Activated CD4-positive, alpha-beta T cell treated with anti-CD3 and anti-CD28 coated beads, Interleukin-2, Interleukin-4, amounts not matched to agents 100 ng/mL and 50 ng/mL, durations not matched to agents 16 hours and 8 hours (primary cell): Measurements from ENCODE around the gene COX8C.
"Not testable (repeated sequence)": the region's sequence is repeated elsewhere in the genome, so short reads cannot be mapped to it uniquely, and the experiment has no call there.

ENCODE experiments used
- DNase-seq: peaks from one replicate; pipeline ENCODE4 v3.0.0-alpha.2; 2020; ENCODE audit warnings: low spot score

Gene COX8C

GRCh38 chr14:93320489-93320888, 26.5 kb upstream of the COX8C start:
- DNase-seq = no peak

DNA sequence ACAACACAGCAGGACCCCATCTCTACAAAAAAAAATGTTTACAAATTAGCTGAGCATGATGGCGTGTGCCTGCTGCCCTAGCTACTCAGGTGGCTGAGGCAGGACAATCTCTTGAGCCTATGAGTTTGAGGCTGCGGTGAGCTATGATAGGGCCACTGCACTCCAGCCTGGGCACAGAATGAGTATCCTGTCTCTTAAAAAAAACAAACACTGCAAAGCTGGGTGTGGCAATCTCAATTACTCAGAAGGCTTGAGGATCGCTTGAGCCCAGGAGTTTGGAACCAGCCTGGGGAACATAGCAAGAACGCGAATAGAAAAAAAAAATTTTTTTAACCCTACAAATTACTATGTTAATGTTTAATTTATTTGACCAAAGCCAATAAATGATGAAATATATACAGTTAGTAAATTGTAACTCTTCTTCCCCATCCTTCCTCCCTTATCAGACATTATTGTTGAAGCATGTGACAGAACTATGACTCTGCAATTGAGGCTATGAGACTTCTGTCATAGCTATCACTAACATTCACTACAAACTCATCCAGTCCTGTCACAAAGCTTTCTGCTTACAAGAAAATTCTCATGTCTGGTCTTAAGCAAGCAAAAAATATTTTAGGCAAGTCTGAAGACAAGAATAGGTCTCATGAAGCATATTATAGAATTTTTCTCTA, 23.9 kb upstream of the COX8C start:
- no peak for DNase-seq

DNA sequence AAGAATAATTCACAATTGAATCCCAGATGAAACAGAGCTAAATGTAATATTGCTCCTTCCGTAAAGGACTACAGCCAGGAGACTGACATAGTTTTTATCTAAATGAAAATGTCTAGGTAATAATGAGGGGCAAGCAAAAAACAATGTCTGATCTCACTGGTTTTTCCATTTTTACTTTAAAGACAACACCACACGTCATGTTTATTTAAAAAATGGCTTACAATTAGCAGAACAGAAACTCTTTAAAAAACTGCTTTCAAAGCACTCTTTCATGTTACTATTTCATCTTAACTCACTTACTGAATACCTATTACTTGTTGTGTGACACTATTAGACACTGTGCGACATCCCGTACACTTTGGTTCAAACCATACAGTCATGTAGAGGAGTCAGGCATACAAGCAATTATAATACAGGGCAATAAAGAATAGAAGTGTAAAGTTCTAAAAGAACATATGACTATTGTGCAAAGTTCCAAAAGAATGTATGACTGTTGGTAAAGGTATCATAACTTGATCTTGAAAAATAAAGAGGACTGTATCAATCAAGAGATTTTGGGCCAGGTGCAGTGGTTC, 23.3 kb upstream of the COX8C start:
- no peak for DNase-seq

DNA sequence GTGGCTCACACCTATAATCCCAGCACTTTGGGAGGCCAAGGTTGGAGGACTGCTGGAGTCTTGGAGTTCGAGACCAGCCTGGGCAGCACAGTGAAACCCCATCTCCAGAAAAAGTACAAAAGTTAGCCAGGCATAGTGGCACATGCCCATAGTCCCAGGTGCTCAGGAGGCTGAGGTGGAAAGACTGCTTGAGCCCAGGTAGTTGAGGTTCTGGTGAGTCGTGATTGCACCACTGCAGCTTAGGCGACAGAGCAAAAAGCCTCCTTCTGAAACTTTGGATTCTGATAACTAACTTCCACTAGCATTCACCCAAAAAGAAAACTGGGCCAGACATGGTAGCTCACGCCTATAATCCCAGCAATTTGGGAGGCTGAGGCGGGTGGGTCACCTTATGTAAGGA, 20.8 kb upstream of the COX8C start:
- no peak for DNase-seq

GRCh38 chr14:93328546-93328945, 18.4 kb upstream of the COX8C start:
- DNase-seq = no peak

- DNase-seq = no peak
These were observed 16.9 kb upstream of the COX8C start for GRCh38 chr14:93329965-93330608.

- no peak for DNase-seq
These were observed 16.4 kb upstream of the COX8C start for GRCh38 chr14:93330609-93331000.

GRCh38 chr14:93331002-93331727, 15.8 kb upstream of the COX8C start:
- DNase-seq = peak; percentile 18

GRCh38 chr14:93331728-93332396, 15.1 kb upstream of the COX8C start:
- DNase-seq = no peak

DNA sequence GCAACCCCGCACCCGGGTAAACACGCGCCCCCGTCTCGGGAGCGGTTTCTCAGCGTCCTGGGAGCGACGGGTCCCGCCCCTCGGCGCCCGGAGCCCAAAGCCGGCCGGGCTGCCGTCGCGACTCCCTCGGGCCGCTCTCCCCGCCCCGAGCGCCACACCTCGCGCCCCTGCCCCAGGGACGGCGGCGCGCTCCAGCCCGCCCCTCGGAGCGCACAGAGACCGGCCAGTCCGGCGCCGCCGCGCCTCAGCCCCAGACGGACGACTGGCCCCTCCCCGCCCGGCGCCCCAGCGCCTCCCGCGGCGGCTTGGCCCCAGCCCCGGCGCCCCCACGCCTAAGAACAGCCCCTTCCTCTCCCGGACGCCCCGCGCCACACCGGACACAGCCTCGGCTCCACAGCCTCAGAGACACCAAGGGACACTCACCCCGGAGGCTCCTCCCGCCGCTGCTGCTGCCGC, 14.6 kb upstream of the COX8C start:
- DNase-seq = peak; percentile 30

DNA sequence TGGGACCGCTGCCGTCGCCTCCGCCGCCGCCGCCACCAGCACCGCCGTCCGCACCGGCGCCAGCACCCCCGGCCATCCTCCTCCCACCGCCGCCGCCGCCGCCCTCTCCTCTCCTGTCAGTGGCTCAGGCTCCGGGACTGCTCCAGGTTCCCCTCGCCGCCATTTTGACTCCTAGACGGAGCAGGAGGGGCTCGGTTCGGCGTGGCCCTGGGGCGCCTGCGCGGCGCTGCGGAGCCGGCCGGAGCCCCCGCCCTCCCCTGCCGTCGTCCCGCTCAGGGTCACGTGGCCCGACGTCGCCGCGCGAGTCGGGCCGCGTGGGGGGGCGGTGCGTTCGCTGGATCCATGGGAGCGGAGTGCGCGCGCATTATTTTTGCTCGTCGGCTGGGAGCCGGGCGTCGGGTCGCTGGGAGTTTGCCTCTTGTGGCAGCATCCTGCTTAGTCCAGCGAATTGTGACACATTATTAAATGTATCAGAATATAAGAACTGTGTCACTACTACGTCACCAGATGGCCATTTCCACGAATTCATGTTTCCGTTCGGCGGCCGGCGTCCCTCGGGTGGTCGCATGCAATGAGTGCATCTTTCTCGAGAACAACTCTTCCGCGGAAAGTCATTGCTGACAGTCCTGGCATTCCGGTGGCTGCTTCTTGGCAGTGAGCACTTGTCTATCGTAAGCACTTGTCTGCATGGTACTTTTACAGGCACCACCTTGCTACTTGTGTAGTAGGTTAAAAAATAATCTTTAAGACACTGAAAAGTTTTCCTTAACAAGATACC, 13.9 kb upstream of the COX8C start, which contains the start of gene BTBD7:
BTBD7 (minus strand) TSS at position 184 of the 778 bp plus-strand sequence. CDS start 36,985 bp downstream, outside the sequence.
- DNase-seq = peak; percentile 94

GRCh38 chr14:93333631-93334103, 13.3 kb upstream of the COX8C start:
- DNase-seq = no peak

- DNase-seq = no peak
These were observed 9.7 kb upstream of the COX8C start for GRCh38 chr14:93337143-93337753.

- no peak for DNase-seq
These were observed 9.1 kb upstream of the COX8C start for GRCh38 chr14:93337884-93338283.

DNA sequence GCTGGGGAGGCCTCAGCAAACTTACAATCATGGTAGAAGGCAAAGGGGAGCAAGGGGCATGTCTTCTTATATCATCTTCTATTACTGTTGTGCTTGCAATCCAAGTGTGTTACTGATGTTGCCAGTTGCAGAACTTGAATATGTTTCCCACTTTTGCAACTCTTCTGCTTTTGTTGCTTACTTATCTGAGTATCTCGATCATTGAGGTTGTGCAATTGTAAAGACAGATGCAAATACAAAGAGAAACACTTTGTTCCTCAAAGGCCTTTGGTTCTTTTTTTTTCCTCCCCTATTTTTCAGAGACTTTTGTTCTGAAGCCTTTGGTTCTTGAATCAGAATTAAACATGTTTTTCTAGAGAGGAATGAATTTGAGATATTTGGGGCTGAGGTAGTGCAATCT, 3.7 kb upstream of the COX8C start:
- DNase-seq = no peak

DNA sequence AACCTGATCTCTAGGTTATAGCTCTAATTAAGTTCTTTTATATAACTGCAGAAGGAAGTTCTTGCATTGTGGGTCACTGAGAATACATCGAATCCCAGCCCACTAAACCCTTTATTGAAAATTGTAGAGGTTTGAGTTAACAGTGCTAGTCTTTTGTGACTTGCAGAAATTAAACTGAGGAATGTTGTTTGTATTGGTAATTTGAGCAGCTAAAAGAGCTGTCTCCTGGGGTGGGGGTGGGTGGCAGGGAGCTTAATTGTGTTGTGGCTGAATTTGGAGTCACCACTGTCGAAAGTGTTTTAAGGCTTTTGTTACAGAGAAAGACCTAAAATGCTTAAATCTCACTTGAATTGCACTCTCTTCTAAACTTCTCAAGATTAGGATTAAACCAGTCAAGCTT, 3.2 kb upstream of the COX8C start:
- DNase-seq = no peak

DNA sequence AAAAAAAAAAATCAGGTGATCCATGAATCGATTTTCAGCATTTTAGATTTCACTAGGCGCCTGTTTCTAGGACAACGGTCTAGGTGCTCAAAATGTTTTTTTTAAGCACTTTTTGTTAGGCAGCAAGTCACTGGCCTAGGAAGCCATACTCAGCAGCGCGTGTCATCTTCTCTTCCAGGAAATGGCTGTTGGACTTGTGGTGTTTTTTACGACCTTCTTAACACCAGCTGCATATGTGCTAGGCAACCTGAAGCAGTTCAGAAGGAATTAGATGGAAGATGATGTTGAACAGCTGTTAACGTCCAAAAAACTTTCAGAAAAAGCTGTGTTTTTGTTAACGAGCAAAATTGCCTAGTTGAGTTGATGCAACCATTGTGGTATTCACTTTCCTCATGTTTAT, 868 bp downstream of the COX8C start:
- DNase-seq = no peak

DNA sequence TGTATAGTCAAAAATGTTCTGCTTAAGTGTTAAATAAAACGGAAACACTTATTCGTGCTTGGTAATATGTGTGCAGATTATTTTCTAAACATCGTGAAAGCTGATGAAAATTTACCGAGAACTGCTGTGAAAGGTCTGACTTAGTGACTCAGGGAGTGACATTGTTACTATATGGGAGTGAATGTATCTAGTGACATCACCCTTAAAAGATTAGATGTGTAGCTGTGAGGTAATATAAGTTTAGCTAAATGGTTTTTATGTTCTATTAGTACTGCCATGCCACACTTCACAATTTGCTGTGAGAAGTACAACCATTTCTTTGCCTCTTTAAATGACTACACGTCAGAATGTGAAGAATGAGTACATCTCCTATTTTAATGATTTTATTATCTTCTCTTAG, 1.3 kb downstream of the COX8C start:
- no peak for DNase-seq

GRCh38 chr14:93354873-93355272, 7.9 kb downstream of the COX8C start:
- not testable (repeated sequence) for DNase-seq

DNA sequence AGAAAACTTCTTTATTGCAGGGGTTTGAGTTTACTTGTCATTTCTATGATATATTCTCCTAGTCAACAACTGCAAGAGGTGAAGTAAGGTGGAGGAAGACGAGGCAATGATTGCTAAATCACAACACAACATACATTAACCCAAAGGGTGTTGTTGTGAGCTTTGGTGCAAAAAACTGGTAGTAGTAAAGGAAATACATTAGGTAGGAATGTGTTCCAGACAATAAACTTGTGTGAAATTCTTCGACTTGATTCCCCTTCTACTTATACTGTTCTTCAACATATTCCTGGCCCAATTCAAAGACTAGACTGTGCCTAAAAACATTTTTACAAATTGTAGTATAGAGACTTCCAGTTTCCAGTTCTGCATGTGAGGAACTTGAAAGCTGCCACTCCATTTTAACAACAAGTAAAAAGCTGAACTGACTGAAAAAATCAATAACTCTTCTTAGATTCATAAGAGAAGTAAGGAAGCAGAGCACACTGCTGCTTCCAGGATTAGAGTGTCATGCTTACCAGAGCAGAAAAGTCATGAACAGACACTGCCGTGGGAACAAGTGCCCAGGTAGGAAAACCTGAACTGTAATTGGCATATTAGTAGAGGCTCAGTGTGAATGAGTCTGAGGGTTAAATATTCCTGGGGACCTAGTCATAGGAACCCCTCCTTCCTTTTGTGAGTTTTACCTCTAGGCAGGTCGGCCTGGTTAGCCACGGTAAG, 22.2 kb downstream of the COX8C start:
- no peak for DNase-seq
